ENCODE results near the gene CFAP221.

The CFAP221 gene

GRCh38 chr2:119537792-119538191 is 6.5 kb upstream of the CFAP221 start:
- DNase-seq = no peak

GRCh38 chr2:119541476-119541875 is 2.8 kb upstream of the CFAP221 start:
- no peak for DNase-seq

- no peak for DNase-seq
Observed at GRCh38 chr2:119544939-119545475, 758 bp downstream of the CFAP221 start.

- no peak for DNase-seq
Observed at GRCh38 chr2:119545754-119546446, 1.7 kb downstream of the CFAP221 start.

- no peak for DNase-seq
Observed at GRCh38 chr2:119546447-119546767, 2.2 kb downstream of the CFAP221 start.

GRCh38 chr2:119548516-119549120 is 4.4 kb downstream of the CFAP221 start:
- DNase-seq = no peak

- DNase-seq = no peak
Observed at GRCh38 chr2:119549241-119549640, 5.0 kb downstream of the CFAP221 start.

- no peak for DNase-seq
Observed at GRCh38 chr2:119550346-119550745, 6.1 kb downstream of the CFAP221 start.

- no peak for DNase-seq
Observed at GRCh38 chr2:119550856-119551255, 6.6 kb downstream of the CFAP221 start.

GRCh38 chr2:119552902-119553301 is 8.7 kb downstream of the CFAP221 start:
- DNase-seq = no peak

- DNase-seq = no peak
Observed at GRCh38 chr2:119553687-119554344, 9.6 kb downstream of the CFAP221 start.

GRCh38 chr2:119565481-119565880 is 21.2 kb downstream of the CFAP221 start:
- DNase-seq = no peak

- DNase-seq = no peak
Observed at GRCh38 chr2:119567292-119567691, 23.0 kb downstream of the CFAP221 start.

GRCh38 chr2:119574108-119574815 is 30.0 kb downstream of the CFAP221 start:
- no peak for DNase-seq

GRCh38 chr2:119574864-119575263 is 30.6 kb downstream of the CFAP221 start:
- no peak for DNase-seq

GRCh38 chr2:119575439-119575838 is 31.2 kb downstream of the CFAP221 start:
- DNase-seq = no peak

GRCh38 chr2:119579424-119580295 is 35.4 kb downstream of the CFAP221 start:
- DNase-seq = no peak

- DNase-seq = no peak
Observed at GRCh38 chr2:119580550-119581072, 36.4 kb downstream of the CFAP221 start.

GRCh38 chr2:119583291-119583690 is 39.0 kb downstream of the CFAP221 start:
- DNase-seq = no peak

GRCh38 chr2:119584469-119584868 is 40.2 kb downstream of the CFAP221 start:
- DNase-seq = no peak

- DNase-seq = no peak
Observed at GRCh38 chr2:119586085-119586484, 41.8 kb downstream of the CFAP221 start.

- DNase-seq = no peak
Observed at GRCh38 chr2:119590873-119591272, 46.6 kb downstream of the CFAP221 start.
